Tibial artery (tissue), 4 donors: ENCODE measurements around the gene BCAR3.

Experiments
- DNase-seq, 2 donors: peaks; one replicate each; pipeline ENCODE4 v3.0.0-alpha.2; 2019
- H3K27ac ChIP-seq, 2 donors: fragments of 200-600 bp; sonication (generic) in 1 of 2; 1 replicate in 1 of 2; 2 replicates in 1 of 2; pipeline ENCODE4 v1.5.1; 2018 to 2019; ENCODE audit warnings: mild to moderate bottlenecking in 1 of 2
- H3K27me3 ChIP-seq, 2 donors: fragments of 200-600 bp; sonication (generic) in 1 of 2; one replicate each; pipeline versions ENCODE4 v1.5.1 to v1.6.0; 2016 to 2019
- H3K36me3 ChIP-seq, 3 donors: fragments of 200-600 bp; sonication (generic) in 2 of 3; one replicate each; pipeline ENCODE4 v1.5.1; 2016 to 2019; ENCODE audit warnings: mild to moderate bottlenecking in 2 of 3
- H3K4me1 ChIP-seq, 4 donors: fragments of 200-600 bp; sonication (generic) in 2 of 4; 1 replicate in 3 of 4; 2 replicates in 1 of 4; pipeline ENCODE4 v1.5.1; 2016 to 2019
- H3K4me3 ChIP-seq, 2 donors: fragments of 200-600 bp; sonication (generic) in 1 of 2; 1 replicate in 1 of 2; 2 replicates in 1 of 2; pipeline ENCODE4 v1.5.1; 2018 to 2019; ENCODE audit warnings: mild to moderate bottlenecking in 2 of 2
- H3K9me3 ChIP-seq, 3 donors: fragments of 200-600 bp; sonication (generic) in 1 of 3; one replicate each; pipeline ENCODE4 v1.5.1; 2016 to 2019
- intact Hi-C: fragments of 100-400 bp; cut with DNase I; formaldehyde crosslinking; loops from one replicate; pipeline ENCODE4 v1.15.0; 2023; ENCODE audit warnings: low total_unique reads
- TF ChIP-seq, protein P1 (sequence below), 2 experiments: fragments of 200-600 bp in 1 of 2; fragments of 450-650 bp in 1 of 2; IDR thresholded peaks; one replicate each; pipeline ENCODE4 v1.5.1; 2017 to 2019; ENCODE audit warnings: antibody characterized with exemption in 2 of 2, mild to moderate bottlenecking in 1 of 2, moderate library complexity in 1 of 2

The BCAR3 gene

DNA sequence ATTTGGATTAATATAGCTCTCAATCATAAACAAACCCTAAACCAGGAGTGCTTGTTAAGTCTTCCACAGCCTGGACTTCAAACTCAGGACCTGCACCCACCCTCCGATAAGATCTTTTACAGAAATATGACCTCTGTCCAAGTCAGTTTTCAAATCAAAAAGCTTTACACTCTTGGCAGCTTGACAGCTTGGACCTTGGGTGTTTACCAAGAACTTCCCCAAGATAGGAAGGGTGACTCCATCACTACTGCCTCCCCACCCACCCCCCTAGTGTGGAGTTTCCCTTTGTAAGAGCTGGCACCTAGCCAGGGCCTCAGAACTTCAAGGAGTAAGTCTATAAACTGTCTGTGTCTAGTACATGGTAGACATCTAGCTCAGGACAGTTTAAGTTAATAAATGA is 9.6 kb downstream of the BCAR3 start:
- peak overlapping the region; percentile 2 to 30 for H3K27ac ChIP-seq
- intact Hi-C loops: no loop called here

DNA sequence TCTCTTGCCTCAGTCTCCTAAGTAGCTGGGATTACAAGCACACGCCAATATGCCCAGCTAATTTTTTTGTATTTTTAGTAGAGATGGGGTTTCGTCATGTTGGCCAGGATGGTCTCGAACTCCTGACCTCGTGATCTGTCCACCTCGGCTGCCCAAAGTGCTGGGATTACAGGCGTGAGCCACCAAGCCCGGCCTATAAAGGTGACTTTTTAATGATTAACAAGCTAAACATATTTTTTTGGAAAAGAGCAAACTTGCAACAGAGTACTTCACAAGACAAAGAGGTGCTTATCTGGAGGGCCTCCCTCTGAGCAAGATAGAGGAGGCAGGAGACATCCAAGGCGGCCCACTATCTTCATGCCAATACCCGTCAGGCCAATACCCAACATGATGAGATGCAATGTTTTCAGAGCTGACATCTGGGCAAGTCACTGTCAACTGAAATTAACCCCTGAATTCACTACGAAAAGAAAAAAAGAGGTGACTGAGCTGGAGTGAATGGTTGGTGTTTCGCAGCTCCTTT is 10.5 kb downstream of the BCAR3 start:
- Histone ChIP-seq H3K9me3 (no peaks in the 10 kb centered on the region), H3K4me1 (peaks cover 0 to 59% (median 39%) of the 10 kb centered on the region in 4 donors), H3K27me3 (no peaks in the 10 kb centered on the region), H3K36me3 (no peaks in the 10 kb centered on the region), H3K4me3 (no peak overlapping the region), H3K27ac (no peak overlapping the region)
- TF ChIP-seq, protein P1, sequence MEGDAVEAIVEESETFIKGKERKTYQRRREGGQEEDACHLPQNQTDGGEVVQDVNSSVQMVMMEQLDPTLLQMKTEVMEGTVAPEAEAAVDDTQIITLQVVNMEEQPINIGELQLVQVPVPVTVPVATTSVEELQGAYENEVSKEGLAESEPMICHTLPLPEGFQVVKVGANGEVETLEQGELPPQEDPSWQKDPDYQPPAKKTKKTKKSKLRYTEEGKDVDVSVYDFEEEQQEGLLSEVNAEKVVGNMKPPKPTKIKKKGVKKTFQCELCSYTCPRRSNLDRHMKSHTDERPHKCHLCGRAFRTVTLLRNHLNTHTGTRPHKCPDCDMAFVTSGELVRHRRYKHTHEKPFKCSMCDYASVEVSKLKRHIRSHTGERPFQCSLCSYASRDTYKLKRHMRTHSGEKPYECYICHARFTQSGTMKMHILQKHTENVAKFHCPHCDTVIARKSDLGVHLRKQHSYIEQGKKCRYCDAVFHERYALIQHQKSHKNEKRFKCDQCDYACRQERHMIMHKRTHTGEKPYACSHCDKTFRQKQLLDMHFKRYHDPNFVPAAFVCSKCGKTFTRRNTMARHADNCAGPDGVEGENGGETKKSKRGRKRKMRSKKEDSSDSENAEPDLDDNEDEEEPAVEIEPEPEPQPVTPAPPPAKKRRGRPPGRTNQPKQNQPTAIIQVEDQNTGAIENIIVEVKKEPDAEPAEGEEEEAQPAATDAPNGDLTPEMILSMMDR (IDR thresholded peaks at IDR 0.05): no peak
- DNase-seq: no peak
- intact Hi-C loops: no loop called here

More for the DNA sequence above, 9.6 kb downstream of the BCAR3 start:
- Histone ChIP-seq H3K27me3 (no peaks in the 10 kb centered on the region), H3K9me3 (no peaks in the 10 kb centered on the region), H3K4me3 (no peak overlapping the region), H3K4me1 (peaks cover 0 to 61% (median 37%) of the 10 kb centered on the region in 4 donors), H3K36me3 (no peaks in the 10 kb centered on the region)
- TF ChIP-seq, protein P1 (IDR thresholded peaks at IDR 0.05): no peak
- peak; percentile 80 to 85 for DNase-seq

DNA sequence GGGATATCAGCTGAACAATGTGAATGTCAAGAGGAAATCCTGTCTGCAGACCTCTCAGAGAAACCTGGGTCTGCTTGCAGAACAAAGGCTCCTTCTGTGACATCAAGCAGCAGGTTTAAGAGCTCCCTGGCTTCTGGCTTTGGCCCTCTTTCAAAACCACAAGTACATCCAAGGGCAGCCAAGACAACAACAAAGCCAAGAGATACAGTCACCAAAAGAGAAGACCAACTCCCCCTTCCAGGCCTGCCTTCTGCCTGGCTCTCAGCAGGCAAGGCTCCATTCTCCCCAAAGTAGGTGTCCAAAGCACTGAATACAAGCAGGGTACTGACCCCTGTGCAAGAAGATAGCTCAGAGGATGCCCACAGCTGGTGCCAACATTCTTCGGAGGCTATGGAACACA is 11.5 kb downstream of the BCAR3 start:
- no peak overlapping the region for H3K27ac ChIP-seq
- no peaks in the 10 kb centered on the region for H3K27me3 ChIP-seq
- H3K36me3 ChIP-seq: no peaks in the 10 kb centered on the region
- intact Hi-C loops: no loop called here
- H3K4me3 ChIP-seq: no peak overlapping the region
- TF ChIP-seq, protein P1 (IDR thresholded peaks at IDR 0.05): no peak
- no peaks in the 10 kb centered on the region for H3K9me3 ChIP-seq
- peaks cover 0 to 56% (median 38%) of the 10 kb centered on the region in 4 donors for H3K4me1 ChIP-seq
- DNase-seq: no peak

DNA sequence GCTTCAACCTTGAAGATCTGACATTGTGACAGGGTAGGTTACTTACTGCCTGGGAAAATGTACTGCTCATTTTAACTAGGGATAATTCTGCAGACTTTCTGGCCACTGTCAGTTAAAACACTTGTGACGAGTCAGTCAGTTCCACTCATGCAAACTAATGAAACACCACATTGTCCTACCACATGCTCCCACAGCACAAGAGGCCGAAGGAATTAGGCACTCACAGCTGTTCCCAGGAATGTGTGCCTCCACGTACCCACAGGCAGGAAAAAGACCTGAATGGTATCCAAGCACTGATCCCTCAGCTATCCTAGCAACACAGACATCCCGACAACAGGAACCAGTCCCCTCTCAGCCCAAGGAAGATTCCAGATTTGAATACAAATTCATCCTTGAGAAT is 12.3 kb downstream of the BCAR3 start:
- H3K4me3 ChIP-seq: no peak overlapping the region
- H3K9me3 ChIP-seq: no peaks in the 10 kb centered on the region
- intact Hi-C loops: no loop called here
- no peaks in the 10 kb centered on the region for H3K27me3 ChIP-seq
- no peak overlapping the region for H3K27ac ChIP-seq
- TF ChIP-seq, protein P1 (IDR thresholded peaks at IDR 0.05): no peak
- peaks cover 0 to 56% (median 44%) of the 10 kb centered on the region in 4 donors for H3K4me1 ChIP-seq
- no peak for DNase-seq
- H3K36me3 ChIP-seq: no peaks in the 10 kb centered on the region

DNA sequence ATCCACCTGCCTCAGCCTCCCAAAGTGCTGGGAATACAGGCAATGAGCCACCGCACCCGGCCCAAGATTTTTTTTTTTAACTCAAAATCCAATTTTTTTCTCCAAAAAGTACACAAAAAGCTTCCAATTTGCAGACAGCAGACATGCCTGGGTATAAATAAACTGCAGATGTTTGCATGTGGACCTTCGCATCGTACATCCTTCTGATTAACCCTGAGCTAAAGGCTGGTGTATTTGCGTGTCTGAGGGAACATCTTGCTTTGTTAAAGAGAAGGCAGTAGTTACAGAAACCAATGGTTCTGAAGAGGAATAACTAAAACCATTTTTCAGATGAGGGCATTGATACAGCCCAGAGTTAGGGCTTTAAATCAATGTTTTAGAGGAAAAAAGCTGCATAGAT is 12.7 kb downstream of the BCAR3 start:
- intact Hi-C loops: no loop called here
- H3K4me3 ChIP-seq: no peak overlapping the region
- TF ChIP-seq, protein P1 (IDR thresholded peaks at IDR 0.05): no peak
- peaks cover 0 to 60% (median 46%) of the 10 kb centered on the region in 4 donors for H3K4me1 ChIP-seq
- H3K36me3 ChIP-seq: no peaks in the 10 kb centered on the region
- no peaks in the 10 kb centered on the region for H3K9me3 ChIP-seq
- no peak overlapping the region for H3K27ac ChIP-seq
- DNase-seq: no peak
- H3K27me3 ChIP-seq: no peaks in the 10 kb centered on the region

DNA sequence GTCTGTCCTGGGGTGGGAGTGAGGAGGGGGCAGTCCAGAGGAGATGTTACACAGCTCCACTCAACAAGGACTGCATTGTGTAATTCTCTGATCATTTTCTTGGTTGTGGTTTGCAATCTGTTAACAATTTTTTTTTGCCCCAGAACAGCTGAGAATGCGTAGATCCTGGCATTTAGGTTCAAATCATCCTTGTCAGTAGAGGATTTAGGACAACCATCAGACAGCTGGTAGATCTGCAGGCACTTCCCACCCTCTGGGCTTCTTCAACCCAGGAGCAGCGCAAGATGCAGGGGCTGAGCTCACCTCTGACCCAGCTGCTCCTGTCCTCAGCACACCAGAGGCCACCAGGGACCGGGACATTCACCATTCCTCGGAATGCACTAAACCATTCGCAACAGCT is 13.5 kb downstream of the BCAR3 start:
- H3K36me3 ChIP-seq: no peaks in the 10 kb centered on the region
- H3K4me1 ChIP-seq: peaks cover 0 to 62% (median 44%) of the 10 kb centered on the region in 4 donors
- no peak overlapping the region for H3K4me3 ChIP-seq
- TF ChIP-seq, protein P1 (IDR thresholded peaks at IDR 0.05): no peak
- H3K27ac ChIP-seq: no peak overlapping the region
- H3K27me3 ChIP-seq: no peaks in the 10 kb centered on the region
- intact Hi-C loops: no loop called here
- no peak for DNase-seq
- H3K9me3 ChIP-seq: no peaks in the 10 kb centered on the region
